Measurements from ENCODE around the gene UROC1.

DNA sequence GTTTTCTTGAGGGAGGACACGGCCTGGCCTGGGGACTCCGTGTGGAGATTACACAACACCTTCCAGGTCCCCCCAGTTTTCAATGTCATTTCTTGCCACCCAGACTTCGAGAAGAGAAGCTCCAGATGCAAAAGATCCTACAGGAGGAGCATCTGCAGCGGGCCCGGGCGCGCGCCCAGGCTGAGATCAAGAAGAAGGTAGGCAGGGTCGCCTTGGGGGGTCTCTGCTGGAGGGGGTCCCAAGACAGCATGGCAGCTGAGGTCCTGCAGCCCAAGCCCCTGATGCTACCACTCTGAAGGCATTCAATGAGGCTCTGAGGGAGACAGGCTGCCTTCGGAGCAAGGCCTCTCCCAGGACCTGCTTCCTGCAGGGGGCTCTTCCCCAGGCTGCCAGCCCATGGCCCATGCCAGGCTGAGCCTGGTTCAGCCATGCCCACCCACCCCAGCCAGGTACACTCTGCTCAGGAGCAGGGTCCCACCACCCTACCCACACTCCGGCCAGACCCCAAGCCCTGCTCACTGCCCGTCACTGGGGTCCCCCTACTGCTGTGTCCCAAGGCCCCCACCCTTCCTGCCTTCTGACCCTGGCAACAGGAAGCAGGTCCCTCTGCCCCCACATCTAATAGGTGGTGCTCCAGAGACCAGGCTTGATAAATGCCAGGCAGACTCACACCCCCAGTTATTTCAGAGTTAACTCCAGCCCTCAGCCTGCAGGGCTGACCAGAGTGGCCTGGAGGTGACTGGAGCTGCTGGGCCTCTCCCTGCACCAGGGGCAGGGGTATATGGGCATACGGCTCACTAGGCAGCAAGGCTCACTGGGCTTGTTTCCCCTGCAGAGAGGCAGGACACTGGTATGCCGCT lies 81.9 kb downstream of the UROC1 start:
- TF ChIP-seq POLR2AphosphoS5 (IDR thresholded peaks at IDR 0.05; ENCODE audit: borderline replicate concordance, low read depth, low read length) (no peak), EZH2 (IDR thresholded peaks at IDR 0.05) (no peak)

Measured in SK-N-MC (cell line).